HG02642 (cell line): ENCODE measurements around the gene WFDC1.

ENCODE experiments used
- ATAC-seq: cut with Tn5 transposase; IDR thresholded peaks from one replicate; pipeline ENCODE4 v1.9.1; 2021; ENCODE audit warnings: mild to moderate bottlenecking; ENCODE audit not compliant: unreplicated experiment, poor library complexity

Gene WFDC1

GRCh38 chr16:84369105-84369504 lies 74.4 kb downstream of the WFDC1 start:
- ATAC-seq: no peak

- no peak for ATAC-seq
Observed at GRCh38 chr16:84369938-84370627, 75.4 kb downstream of the WFDC1 start.

- ATAC-seq: no peak
Observed at GRCh38 chr16:84370723-84371552, 76.3 kb downstream of the WFDC1 start.

- ATAC-seq: no peak
Observed at GRCh38 chr16:84371553-84371865, 76.8 kb downstream of the WFDC1 start.

GRCh38 chr16:84373907-84374489 lies 79.3 kb downstream of the WFDC1 start:
- ATAC-seq: no peak

- ATAC-seq: no peak
Observed at GRCh38 chr16:84378099-84378498, 83.4 kb downstream of the WFDC1 start.

GRCh38 chr16:84378567-84378966 lies 83.9 kb downstream of the WFDC1 start:
- no peak for ATAC-seq

GRCh38 chr16:84379008-84379708 lies 84.5 kb downstream of the WFDC1 start:
- no peak for ATAC-seq
